C4-2B (cell line): ENCODE results near the gene RNF130.
A peak's percentile ranks its signal among the peaks of the same experiment; 100 is the strongest.

Experiments
- H3K27ac ChIP-seq: fragments of 450-650 bp; 2 replicates; pipeline ENCODE4 v1.5.1; 2017
- ZFX ChIP-seq: fragments of 450-650 bp; IDR thresholded peaks from 2 replicates; pipeline ENCODE4 v1.6.1; 2017
- TF ChIP-seq, protein P1 (sequence below): fragments of 450-650 bp; conservative IDR thresholded peaks from 2 replicates; pipeline ENCODE4 v1.5.1; 2017; ENCODE audit warnings: mild to moderate bottlenecking

RNF130 gene, protein sequence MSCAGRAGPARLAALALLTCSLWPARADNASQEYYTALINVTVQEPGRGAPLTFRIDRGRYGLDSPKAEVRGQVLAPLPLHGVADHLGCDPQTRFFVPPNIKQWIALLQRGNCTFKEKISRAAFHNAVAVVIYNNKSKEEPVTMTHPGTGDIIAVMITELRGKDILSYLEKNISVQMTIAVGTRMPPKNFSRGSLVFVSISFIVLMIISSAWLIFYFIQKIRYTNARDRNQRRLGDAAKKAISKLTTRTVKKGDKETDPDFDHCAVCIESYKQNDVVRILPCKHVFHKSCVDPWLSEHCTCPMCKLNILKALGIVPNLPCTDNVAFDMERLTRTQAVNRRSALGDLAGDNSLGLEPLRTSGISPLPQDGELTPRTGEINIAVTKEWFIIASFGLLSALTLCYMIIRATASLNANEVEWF

DNA sequence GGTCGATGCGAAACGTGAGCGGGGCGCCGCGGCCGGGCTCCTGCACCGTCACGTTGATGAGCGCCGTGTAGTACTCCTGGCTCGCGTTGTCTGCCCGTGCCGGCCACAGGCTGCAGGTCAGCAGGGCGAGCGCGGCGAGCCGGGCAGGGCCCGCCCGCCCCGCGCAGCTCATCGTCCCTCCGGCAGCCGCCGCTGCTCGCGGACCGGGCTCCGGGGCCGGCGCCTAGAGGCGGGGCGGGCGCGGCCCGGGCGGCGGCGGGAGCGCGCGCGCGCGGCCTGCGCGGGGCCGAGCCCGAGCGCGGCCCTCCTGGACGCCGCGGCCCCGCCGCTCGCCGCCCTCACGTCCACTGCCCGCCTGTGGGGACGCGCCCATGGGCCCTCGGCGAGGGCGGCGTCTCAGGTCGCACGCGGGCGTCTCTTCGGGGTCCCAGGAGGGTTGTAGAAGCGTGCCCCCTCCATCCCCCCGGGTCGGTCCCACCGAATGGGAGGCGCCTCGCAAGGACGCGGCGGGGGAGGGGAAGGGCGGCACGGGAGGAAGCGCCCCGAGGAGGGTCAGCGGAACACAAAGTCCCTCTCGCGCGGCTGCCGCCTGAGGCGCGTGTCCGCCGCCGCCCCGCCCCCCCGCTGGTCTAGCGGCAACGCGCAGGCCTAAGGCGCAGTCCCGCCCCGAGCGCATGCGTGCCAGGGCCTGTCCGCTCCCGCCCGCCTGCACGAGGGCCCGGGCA lies at the start of gene RNF130:
Gene RNF130, minus strand, starts transcription at position 229 of the 725 bp plus-strand sequence. Its CDS starts 57 bp downstream, at position 172.
- H3K27ac ChIP-seq, result peak within 1 kb of the TSS; percentile 95
- TF ChIP-seq, protein P1, sequence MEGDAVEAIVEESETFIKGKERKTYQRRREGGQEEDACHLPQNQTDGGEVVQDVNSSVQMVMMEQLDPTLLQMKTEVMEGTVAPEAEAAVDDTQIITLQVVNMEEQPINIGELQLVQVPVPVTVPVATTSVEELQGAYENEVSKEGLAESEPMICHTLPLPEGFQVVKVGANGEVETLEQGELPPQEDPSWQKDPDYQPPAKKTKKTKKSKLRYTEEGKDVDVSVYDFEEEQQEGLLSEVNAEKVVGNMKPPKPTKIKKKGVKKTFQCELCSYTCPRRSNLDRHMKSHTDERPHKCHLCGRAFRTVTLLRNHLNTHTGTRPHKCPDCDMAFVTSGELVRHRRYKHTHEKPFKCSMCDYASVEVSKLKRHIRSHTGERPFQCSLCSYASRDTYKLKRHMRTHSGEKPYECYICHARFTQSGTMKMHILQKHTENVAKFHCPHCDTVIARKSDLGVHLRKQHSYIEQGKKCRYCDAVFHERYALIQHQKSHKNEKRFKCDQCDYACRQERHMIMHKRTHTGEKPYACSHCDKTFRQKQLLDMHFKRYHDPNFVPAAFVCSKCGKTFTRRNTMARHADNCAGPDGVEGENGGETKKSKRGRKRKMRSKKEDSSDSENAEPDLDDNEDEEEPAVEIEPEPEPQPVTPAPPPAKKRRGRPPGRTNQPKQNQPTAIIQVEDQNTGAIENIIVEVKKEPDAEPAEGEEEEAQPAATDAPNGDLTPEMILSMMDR, result no peak
- no peak; the same call in 1 of the 2 replicates for TF ChIP-seq ZFX

DNA sequence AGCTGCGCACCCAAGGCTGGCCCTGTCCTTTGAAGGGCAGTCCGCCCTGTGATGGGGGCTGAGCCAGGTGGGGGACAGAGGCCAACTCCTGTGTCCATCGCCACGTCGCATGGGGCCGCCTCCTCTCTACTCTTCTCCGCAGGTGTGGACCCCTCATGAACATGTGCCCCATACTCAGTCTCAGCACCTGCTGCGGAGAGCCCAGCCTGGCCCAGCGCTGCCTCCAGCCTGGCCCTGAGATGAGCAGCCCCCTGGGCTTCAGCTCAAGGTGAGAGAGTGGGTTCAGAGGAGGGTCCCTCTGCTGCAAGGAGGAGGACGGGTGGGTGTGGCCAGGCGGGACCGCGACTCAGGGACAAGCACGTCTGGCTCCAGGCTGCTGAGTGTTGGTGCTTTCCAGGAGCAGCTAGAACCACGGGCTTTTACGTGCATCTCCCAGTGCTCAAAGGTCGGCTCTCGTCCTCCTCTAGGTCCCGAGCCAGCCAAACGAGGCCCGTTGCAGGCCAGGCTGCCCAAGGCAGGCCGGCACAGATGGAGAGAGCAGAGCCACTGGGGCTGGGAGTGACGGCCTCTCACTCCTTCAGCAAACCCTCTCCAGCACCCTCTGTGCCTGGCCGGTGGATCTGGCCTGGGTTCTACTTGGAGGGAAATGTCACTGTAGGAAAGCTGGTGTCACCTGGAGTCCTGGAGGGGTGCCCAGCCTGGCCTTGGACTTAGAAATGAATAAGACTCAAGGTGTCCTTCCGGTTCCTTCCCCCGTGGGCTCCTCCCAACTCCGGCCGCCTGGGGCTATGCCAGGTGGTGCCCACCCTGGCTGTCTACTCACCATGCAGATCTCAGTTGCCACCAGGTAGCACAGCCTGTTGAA lies 48.9 kb upstream of the RNF130 start:
- TF ChIP-seq, protein P1, result no peak
- TF ChIP-seq ZFX, result no peak
- no peak overlapping the region for H3K27ac ChIP-seq

DNA sequence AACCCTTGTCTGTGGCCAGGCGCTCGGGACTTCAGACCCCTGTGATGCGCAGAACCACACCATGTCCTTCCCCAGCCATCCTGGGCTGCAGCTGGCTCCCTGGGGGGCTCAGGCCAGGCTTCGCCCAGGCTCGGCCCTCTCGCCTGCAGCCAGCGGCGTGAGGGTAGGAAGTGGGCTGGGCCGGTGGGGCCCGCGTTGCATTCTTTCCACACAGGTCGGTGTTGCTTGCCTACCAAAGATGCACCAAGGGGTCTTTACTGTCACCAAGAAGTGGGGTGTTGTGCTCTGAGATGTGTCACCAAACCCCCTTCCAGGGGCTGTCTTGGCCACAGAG lies 48.3 kb upstream of the RNF130 start:
- TF ChIP-seq ZFX, result no peak
- TF ChIP-seq, protein P1, result no peak

DNA sequence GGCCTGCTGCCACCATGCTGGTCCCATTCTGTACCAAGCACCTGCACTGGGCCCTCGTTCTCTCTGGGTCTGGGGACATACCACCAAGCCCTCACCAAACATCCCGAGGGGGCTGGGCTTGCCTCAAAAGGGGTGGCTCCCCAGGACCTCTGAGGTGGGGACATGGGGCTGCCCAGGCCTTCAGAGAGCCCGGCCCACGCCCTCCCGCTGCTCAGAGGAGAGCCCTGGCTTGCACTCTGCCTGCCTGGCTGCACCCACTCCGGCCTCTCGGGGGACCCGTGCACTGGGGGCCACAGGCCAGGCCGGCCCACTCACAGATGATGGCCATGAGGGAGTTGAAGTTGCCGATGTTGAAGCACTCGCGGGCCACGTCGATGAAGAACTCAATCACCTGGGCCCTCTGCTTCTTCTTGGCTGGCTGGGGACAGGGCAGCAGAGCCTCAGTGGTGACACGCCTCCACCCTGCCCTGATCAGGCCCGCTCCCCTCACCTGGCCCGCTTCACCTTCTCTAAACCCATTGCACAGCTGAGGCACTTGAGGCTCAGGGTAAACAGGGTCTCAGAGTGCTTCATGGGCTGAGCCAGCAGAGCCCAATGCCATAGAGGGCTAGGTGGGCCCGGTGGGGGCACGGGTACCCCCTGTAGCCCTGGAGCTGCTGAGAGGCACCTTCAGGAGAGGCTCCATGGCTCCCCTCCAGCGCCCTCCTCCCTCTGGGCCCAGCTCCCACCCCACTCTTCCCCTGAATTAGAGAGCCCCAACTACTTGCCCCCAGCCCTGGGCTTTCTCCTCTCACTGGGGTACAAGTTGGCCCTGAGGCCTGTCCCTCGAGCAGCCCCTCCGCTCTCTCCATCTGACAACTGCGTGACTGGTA lies 47.7 kb upstream of the RNF130 start:
- TF ChIP-seq, protein P1, result no peak
- no peak for TF ChIP-seq ZFX
- H3K27ac ChIP-seq, result no peak overlapping the region

More for the DNA sequence above, 48.3 kb upstream of the RNF130 start:
- H3K27ac ChIP-seq, result no peak overlapping the region

DNA sequence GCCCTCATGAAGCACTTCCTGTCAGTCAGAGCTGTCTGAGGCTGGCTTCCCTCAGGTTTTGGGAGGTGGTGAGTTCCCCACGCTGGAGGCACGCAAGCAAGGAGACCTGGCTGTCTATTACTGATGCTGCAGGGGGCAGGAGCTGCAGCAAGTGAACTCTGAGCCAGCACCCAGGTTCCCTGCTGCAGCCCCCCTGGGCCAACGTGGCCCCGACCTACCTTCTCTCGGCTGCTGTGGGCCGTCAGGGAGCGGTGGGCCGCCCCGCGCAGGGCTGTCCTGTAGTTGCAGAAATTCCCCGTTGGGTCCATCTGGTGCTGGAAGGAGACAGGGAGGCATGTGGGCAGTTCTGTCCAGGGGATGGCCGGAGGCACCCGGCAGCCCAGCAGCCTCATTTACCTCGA lies 46.8 kb upstream of the RNF130 start:
- no peak overlapping the region for H3K27ac ChIP-seq
- TF ChIP-seq, protein P1, result no peak
- no peak for TF ChIP-seq ZFX

DNA sequence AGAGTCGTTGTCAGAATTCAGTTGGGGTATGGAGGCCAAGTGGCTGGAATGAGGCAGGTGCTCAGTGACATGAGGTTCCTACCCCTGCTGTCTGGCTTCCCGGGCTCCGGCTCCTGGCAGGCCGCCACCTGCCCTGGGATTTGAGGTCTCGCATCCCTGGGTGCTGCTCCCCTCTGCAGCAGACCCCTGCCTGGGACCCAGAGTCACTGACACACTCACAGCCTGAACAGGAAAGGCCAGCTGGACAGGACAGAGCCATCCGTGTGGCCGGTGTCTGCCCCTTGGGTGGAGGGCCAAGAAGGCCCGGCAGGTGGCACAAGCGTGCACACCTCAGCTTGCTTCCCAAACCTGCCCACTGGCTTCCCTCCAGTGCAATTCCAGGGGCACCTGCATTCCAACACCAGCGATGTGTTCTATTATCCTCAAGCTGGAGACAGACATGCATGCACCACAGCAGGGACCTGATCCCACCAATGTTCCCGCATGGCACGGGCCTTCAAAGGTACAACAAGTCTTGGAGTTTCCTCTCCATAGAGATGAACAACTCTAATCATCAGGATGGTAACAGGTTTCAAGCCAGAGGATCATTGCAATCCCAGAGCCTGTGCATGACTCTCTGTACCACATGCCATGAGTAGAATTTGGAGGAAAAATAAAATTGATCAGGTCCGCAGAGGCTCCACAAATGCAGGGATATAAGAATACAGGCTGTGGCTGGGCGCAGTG lies 45.6 kb upstream of the RNF130 start:
- TF ChIP-seq ZFX, result no peak
- TF ChIP-seq, protein P1, result peak; percentile 91
- no peak overlapping the region for H3K27ac ChIP-seq
